ENCODE measurements around the gene CENPQ.
"Not testable (repeated sequence)": the region's sequence is repeated elsewhere in the genome, so short reads cannot be mapped to it uniquely, and the experiment has no call there.

DNA sequence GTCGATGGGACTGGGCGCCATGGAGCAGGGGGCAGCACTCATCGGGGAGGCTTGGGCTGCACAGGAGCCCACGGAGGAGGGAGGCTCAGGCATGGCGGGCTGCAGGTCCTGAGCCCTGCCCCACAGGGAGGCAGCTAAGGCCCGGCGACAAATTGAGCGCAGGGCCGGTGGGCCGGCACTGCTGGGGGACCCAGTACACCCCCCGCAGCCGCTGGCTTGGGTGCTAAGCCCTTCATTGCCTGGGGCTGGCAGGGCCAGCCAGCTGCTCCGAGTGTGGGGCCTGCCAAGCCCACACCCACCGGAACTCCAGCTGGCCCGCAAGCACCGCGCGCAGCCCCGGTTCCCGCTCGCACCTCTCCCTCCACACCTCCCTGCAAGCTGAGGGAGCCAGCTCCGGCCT lies 18.7 kb downstream of the CENPQ start:
- TF ChIP-seq, protein P1, sequence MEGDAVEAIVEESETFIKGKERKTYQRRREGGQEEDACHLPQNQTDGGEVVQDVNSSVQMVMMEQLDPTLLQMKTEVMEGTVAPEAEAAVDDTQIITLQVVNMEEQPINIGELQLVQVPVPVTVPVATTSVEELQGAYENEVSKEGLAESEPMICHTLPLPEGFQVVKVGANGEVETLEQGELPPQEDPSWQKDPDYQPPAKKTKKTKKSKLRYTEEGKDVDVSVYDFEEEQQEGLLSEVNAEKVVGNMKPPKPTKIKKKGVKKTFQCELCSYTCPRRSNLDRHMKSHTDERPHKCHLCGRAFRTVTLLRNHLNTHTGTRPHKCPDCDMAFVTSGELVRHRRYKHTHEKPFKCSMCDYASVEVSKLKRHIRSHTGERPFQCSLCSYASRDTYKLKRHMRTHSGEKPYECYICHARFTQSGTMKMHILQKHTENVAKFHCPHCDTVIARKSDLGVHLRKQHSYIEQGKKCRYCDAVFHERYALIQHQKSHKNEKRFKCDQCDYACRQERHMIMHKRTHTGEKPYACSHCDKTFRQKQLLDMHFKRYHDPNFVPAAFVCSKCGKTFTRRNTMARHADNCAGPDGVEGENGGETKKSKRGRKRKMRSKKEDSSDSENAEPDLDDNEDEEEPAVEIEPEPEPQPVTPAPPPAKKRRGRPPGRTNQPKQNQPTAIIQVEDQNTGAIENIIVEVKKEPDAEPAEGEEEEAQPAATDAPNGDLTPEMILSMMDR (conservative IDR thresholded peaks at IDR 0.05 in 1 of 2, IDR thresholded peaks at IDR 0.05 in 1 of 2; ENCODE audit: low read depth in 1 of 2, low read length in 2 of 2): not testable (repeated sequence)
- TF ChIP-seq EZH2 (IDR thresholded peaks at IDR 0.05; ENCODE audit: low read length, missing control alignments): not testable (repeated sequence)

All from fibroblast of lung (primary cell).